Smooth muscle cell (in vitro differentiated cells): ENCODE results near the gene EVA1C. TPM values are rescaled to one million over a fixed set of nuclear protein-coding genes. Genes with fewer than 3 reads are reported as not detected.
"Not testable (repeated sequence)": the region's sequence is repeated elsewhere in the genome, so short reads cannot be mapped to it uniquely, and the experiment has no call there.

Source experiments
- DNase-seq: peaks from one replicate; lab custom pipeline; 2025; ENCODE audit not compliant: unreplicated experiment; lab: John Stamatoyannopoulos, UW
- H2AFZ ChIP-seq: fragments of 200-600 bp; sonication (generic); 2 replicates; pipeline ENCODE4 v1.6.0; 2016; ENCODE audit warnings: antibody characterized with exemption, low read depth, mild to moderate bottlenecking
- H3F3A ChIP-seq: fragments of 200-600 bp; sonication (generic); 2 replicates; pipeline ENCODE4 v1.6.0; 2017; ENCODE audit warnings: antibody characterized with exemption, low read depth
- H3K27ac ChIP-seq: fragments of 200-600 bp; sonication (generic); 2 replicates; pipeline ENCODE4 v1.5.1; 2016; ENCODE audit warnings: low read depth, mild to moderate bottlenecking
- H3K27me3 ChIP-seq: fragments of 200-600 bp; sonication (generic); 2 replicates; pipeline ENCODE4 v1.6.1; 2016; ENCODE audit warnings: low read depth, mild to moderate bottlenecking
- H3K36me3 ChIP-seq: fragments of 200-600 bp; sonication (generic); 2 replicates; pipeline ENCODE4 v1.5.1; 2016; ENCODE audit warnings: low read depth
- H3K4me1 ChIP-seq: fragments of 200-600 bp; sonication (generic); 2 replicates; pipeline ENCODE4 v1.5.1; 2016; ENCODE audit warnings: low read depth
- H3K4me2 ChIP-seq: fragments of 200-600 bp; sonication (generic); 2 replicates; pipeline ENCODE4 v1.6.0; 2016; ENCODE audit warnings: mild to moderate bottlenecking
- H3K4me3 ChIP-seq: fragments of 200-600 bp; sonication (generic); 2 replicates; pipeline ENCODE4 v1.5.1; 2016; ENCODE audit warnings: mild to moderate bottlenecking
- H3K79me2 ChIP-seq: fragments of 200-600 bp; sonication (generic); 2 replicates; pipeline ENCODE4 v1.6.0; 2016; ENCODE audit warnings: low read depth, mild to moderate bottlenecking
- H3K9ac ChIP-seq: fragments of 200-600 bp; sonication (generic); 2 replicates; pipeline ENCODE4 v1.6.0; 2016; ENCODE audit warnings: low read depth
- H3K9me3 ChIP-seq: fragments of 200-600 bp; sonication (generic); replicated peaks from 2 replicates; pipeline ENCODE4 v1.5.1; 2016; ENCODE audit warnings: low read depth
- H4K20me1 ChIP-seq: fragments of 200-600 bp; sonication (generic); 2 replicates; pipeline ENCODE4 v1.6.0; 2016; ENCODE audit warnings: low read depth
- CTCF ChIP-seq: fragments of 200-600 bp; sonication (generic); IDR thresholded peaks from 2 replicates; pipeline ENCODE4 v1.5.1; 2017; ENCODE audit warnings: borderline replicate concordance, mild to moderate bottlenecking, antibody characterized with exemption; ENCODE audit not compliant: insufficient read depth, poor library complexity, severe bottlenecking
- WGBS: methylation state at CpG from one replicate; pipeline ENCODE4 v1.1.7; 2016; ENCODE audit warnings: low lambda C conversion rate; 5-methylcytosine and 5-hydroxymethylcytosine counted together
- polyA plus RNA-seq: library from polyadenylated mRNA; unstranded; fragments of >200 nt; fragmentation: Nextera tagmentation; extraction: Ambion mirVana; gene quantifications from 2 replicates; pipeline ENCODE4 v1.2.1, GENCODE V29; 2016
- small RNA-seq: library from RNA; depleted of rRNA; stranded (forward); fragments of <200 nt; gene quantifications from one replicate; pipeline ENCODE3, GENCODE V24; 2014
- total RNA-seq: library from RNA; depleted of rRNA; stranded (reverse); fragments of >200 nt; gene quantifications from 2 replicates; pipeline ENCODE4 v1.2.3, GENCODE V29; 2014

EVA1C gene
- total and polyA plus RNA-seq, 2 experiments from 2014 or later: 1.9 to 3.7 TPM

- Histone ChIP-seq H3K4me2 (no peak overlapping the region), H3K9ac (no peak overlapping the region), H3K4me3 (no peak overlapping the region), H2AFZ (peak overlapping the region; percentile 13), H3K79me2 (no peaks in the 10 kb centered on the region), H3F3A (no peaks in the 10 kb centered on the region), H3K27me3 (no peaks in the 10 kb centered on the region), H3K4me1 (no peaks in the 10 kb centered on the region), H3K27ac (no peak overlapping the region), H3K9me3 (no peaks in the 10 kb centered on the region), H3K36me3 (no peaks in the 10 kb centered on the region), H4K20me1 (no peaks in the 10 kb centered on the region)
- TF ChIP-seq CTCF: no peak
- 70% methylated on average over 3 of the region's 3 CpGs for WGBS
- DNase-seq: no peak
These were observed 148.4 kb downstream of the EVA1C start for GRCh38 chr21:32560896-32561295.

- not testable (repeated sequence) for H3K27ac ChIP-seq, H3K4me3 ChIP-seq, DNase-seq, H2AFZ ChIP-seq, H3F3A ChIP-seq, H3K36me3 ChIP-seq, H4K20me1 ChIP-seq, H3K79me2 ChIP-seq, H3K9ac ChIP-seq, H3K4me1 ChIP-seq, H3K9me3 ChIP-seq, H3K27me3 ChIP-seq, H3K4me2 ChIP-seq
- 48% methylated on average over 1 of the region's 1 CpG for WGBS
These were observed 149.0 kb downstream of the EVA1C start for GRCh38 chr21:32561476-32561875.

GRCh38 chr21:32562426-32562825 is 149.9 kb downstream of the EVA1C start:
- Histone ChIP-seq H3F3A (no peaks in the 10 kb centered on the region), H3K27me3 (no peaks in the 10 kb centered on the region), H3K36me3 (no peaks in the 10 kb centered on the region), H2AFZ (peak overlapping the region; percentile 40), H3K4me1 (no peaks in the 10 kb centered on the region), H3K4me3 (no peak overlapping the region), H3K27ac (no peak overlapping the region), H4K20me1 (no peaks in the 10 kb centered on the region), H3K9me3 (no peaks in the 10 kb centered on the region), H3K4me2 (no peak overlapping the region), H3K79me2 (no peaks in the 10 kb centered on the region), H3K9ac (no peak overlapping the region)
- DNase-seq: no peak
- WGBS: 41% methylated on average over 5 of the region's 5 CpGs
- peak; percentile 42 for TF ChIP-seq CTCF

- no peak overlapping the region for H3K9ac ChIP-seq
- H3K27ac ChIP-seq: no peak overlapping the region
- H3F3A ChIP-seq: no peaks in the 10 kb centered on the region
- H2AFZ ChIP-seq: peak overlapping the region; percentile 40
- 91% methylated on average over 2 of the region's 2 CpGs for WGBS
- no peak overlapping the region for H3K4me2 ChIP-seq
- no peaks in the 10 kb centered on the region for H3K4me1 ChIP-seq
- no peak for TF ChIP-seq CTCF
- no peaks in the 10 kb centered on the region for H4K20me1 ChIP-seq
- DNase-seq: no peak
- H3K27me3 ChIP-seq: no peaks in the 10 kb centered on the region
- H3K4me3 ChIP-seq: no peak overlapping the region
- H3K79me2 ChIP-seq: no peaks in the 10 kb centered on the region
- no peaks in the 10 kb centered on the region for H3K36me3 ChIP-seq
- no peaks in the 10 kb centered on the region for H3K9me3 ChIP-seq
These were observed 150.4 kb downstream of the EVA1C start for GRCh38 chr21:32562915-32563314.

Small RNA genes lying within 50 kb of the gene (small RNA-seq; reads per million reads assigned to genes)
- not detected for gene RF00438
- 1.7 reads per million, percentile 41 among the genes with 10 or more reads in this experiment for gene RNA5SP490
- gene SNORA80A: 24.8 reads per million, percentile 91 among the genes with 10 or more reads in this experiment

Other genes with a start within 250 kb of the EVA1C start
- 6.9 and 20.0 TPM in 2 replicates for gene MIS18A, start 133.7 kb upstream of the EVA1C start, total RNA-seq
- gene MIS18A, start 133.7 kb upstream of the EVA1C start, polyA plus RNA-seq: 9.3 and 9.4 TPM in 2 replicates
- gene MRAP, start 113.9 kb upstream of the EVA1C start, total RNA-seq: not detected in 2 replicates
- 0.77 TPM in 1 of 2 replicates, not detected in the other for gene MRAP, start 113.9 kb upstream of the EVA1C start, polyA plus RNA-seq
- 5.8 and 6.2 TPM in 2 replicates for gene URB1, start 19.7 kb upstream of the EVA1C start, total RNA-seq
- gene URB1, start 19.7 kb upstream of the EVA1C start, polyA plus RNA-seq: 2.8 and 3.0 TPM in 2 replicates
- 0.58 TPM in 1 of 2 replicates, not detected in the other for gene TCP10L, start 172.8 kb downstream of the EVA1C start, total RNA-seq
- gene TCP10L, start 172.8 kb downstream of the EVA1C start, polyA plus RNA-seq: 0.96 and 1.9 TPM in 2 replicates
- gene CFAP298, start 199.7 kb downstream of the EVA1C start, total RNA-seq: 23.3 and 26.8 TPM in 2 replicates
- gene CFAP298, start 199.7 kb downstream of the EVA1C start, polyA plus RNA-seq: 41.9 and 49.1 TPM in 2 replicates